Measurements from ENCODE around the gene SAFB.
"Not testable (repeated sequence)": the region's sequence is repeated elsewhere in the genome, so short reads cannot be mapped to it uniquely, and the experiment has no call there.

SAFB gene

GRCh38 chr19:5590865-5591154 lies 32.1 kb upstream of the SAFB start:
- Mint-ChIP-seq H3K36me3 (ENCODE audit: low read depth) (peaks cover 68% of the 10 kb centered on the region), H3K27ac (no peak overlapping the region), H3K4me1 (ENCODE audit: low read depth) (peaks cover 14% of the 10 kb centered on the region), H3K4me3 (no peak overlapping the region), H3K9me3 (no peaks in the 10 kb centered on the region), H3K27me3 (no peaks in the 10 kb centered on the region)

GRCh38 chr19:5591476-5591875 lies 31.4 kb upstream of the SAFB start:
- H3K4me3 Mint-ChIP-seq: no peak overlapping the region
- H3K9me3 Mint-ChIP-seq: no peaks in the 10 kb centered on the region
- no peaks in the 10 kb centered on the region for H3K27me3 Mint-ChIP-seq
- H3K36me3 Mint-ChIP-seq (ENCODE audit: low read depth): peaks cover 70% of the 10 kb centered on the region
- H3K27ac Mint-ChIP-seq: no peak overlapping the region
- peaks cover 8% of the 10 kb centered on the region for H3K4me1 Mint-ChIP-seq (ENCODE audit: low read depth)

GRCh38 chr19:5592531-5593342 lies 30.1 kb upstream of the SAFB start:
- Mint-ChIP-seq H3K36me3 (ENCODE audit: low read depth) (peaks cover 70% of the 10 kb centered on the region), H3K27me3 (no peaks in the 10 kb centered on the region), H3K4me1 (ENCODE audit: low read depth) (peaks cover 2% of the 10 kb centered on the region), H3K27ac (no peak overlapping the region), H3K4me3 (no peak overlapping the region), H3K9me3 (no peaks in the 10 kb centered on the region)

- H3K36me3 Mint-ChIP-seq (ENCODE audit: low read depth): peaks cover 67% of the 10 kb centered on the region
- no peaks in the 10 kb centered on the region for H3K9me3 Mint-ChIP-seq
- H3K4me1 Mint-ChIP-seq (ENCODE audit: low read depth): peaks cover 2% of the 10 kb centered on the region
- H3K27ac Mint-ChIP-seq: no peak overlapping the region
- no peak overlapping the region for H3K4me3 Mint-ChIP-seq
- H3K27me3 Mint-ChIP-seq: no peaks in the 10 kb centered on the region
Measured at GRCh38 chr19:5593343-5594255, 29.3 kb upstream of the SAFB start.

- peaks cover 69% of the 10 kb centered on the region for H3K36me3 Mint-ChIP-seq (ENCODE audit: low read depth)
- H3K9me3 Mint-ChIP-seq: no peaks in the 10 kb centered on the region
- H3K27ac Mint-ChIP-seq: peak overlapping the region; percentile 55
- H3K4me3 Mint-ChIP-seq: no peak overlapping the region
- H3K27me3 Mint-ChIP-seq: no peaks in the 10 kb centered on the region
- H3K4me1 Mint-ChIP-seq (ENCODE audit: low read depth): peaks cover 2% of the 10 kb centered on the region
Measured at GRCh38 chr19:5594521-5594950, 28.3 kb upstream of the SAFB start.

- Mint-ChIP-seq H3K4me1 (ENCODE audit: low read depth) (peaks cover 2% of the 10 kb centered on the region), H3K36me3 (ENCODE audit: low read depth) (peaks cover 75% of the 10 kb centered on the region), H3K9me3 (no peaks in the 10 kb centered on the region), H3K27me3 (no peaks in the 10 kb centered on the region), H3K27ac (peak overlapping the region; percentile 58), H3K4me3 (no peak overlapping the region)
Measured at GRCh38 chr19:5595129-5595528, 27.8 kb upstream of the SAFB start.

GRCh38 chr19:5595745-5596144 lies 27.1 kb upstream of the SAFB start:
- no peaks in the 10 kb centered on the region for H3K9me3 Mint-ChIP-seq
- H3K36me3 Mint-ChIP-seq (ENCODE audit: low read depth): peaks cover 77% of the 10 kb centered on the region
- H3K4me1 Mint-ChIP-seq (ENCODE audit: low read depth): peaks cover 2% of the 10 kb centered on the region
- peak overlapping the region; percentile 58 for H3K27ac Mint-ChIP-seq
- H3K27me3 Mint-ChIP-seq: no peaks in the 10 kb centered on the region
- H3K4me3 Mint-ChIP-seq: no peak overlapping the region

- no peaks in the 10 kb centered on the region for H3K9me3 Mint-ChIP-seq
- H3K4me3 Mint-ChIP-seq: no peak overlapping the region
- H3K27me3 Mint-ChIP-seq: no peaks in the 10 kb centered on the region
- H3K36me3 Mint-ChIP-seq (ENCODE audit: low read depth): peaks cover 81% of the 10 kb centered on the region
- no peaks in the 10 kb centered on the region for H3K4me1 Mint-ChIP-seq (ENCODE audit: low read depth)
- no peak overlapping the region for H3K27ac Mint-ChIP-seq
Measured at GRCh38 chr19:5600797-5601196, 22.1 kb upstream of the SAFB start.

GRCh38 chr19:5603626-5604025 lies 19.3 kb upstream of the SAFB start:
- Mint-ChIP-seq H3K36me3 (ENCODE audit: low read depth) (peaks cover 90% of the 10 kb centered on the region), H3K27ac (no peak overlapping the region), H3K27me3 (no peaks in the 10 kb centered on the region), H3K4me3 (no peak overlapping the region), H3K4me1 (ENCODE audit: low read depth) (no peaks in the 10 kb centered on the region), H3K9me3 (no peaks in the 10 kb centered on the region)

- Mint-ChIP-seq H3K4me1 (ENCODE audit: low read depth) (no peaks in the 10 kb centered on the region), H3K9me3 (no peaks in the 10 kb centered on the region), H3K4me3 (no peak overlapping the region), H3K27ac (no peak overlapping the region), H3K36me3 (ENCODE audit: low read depth) (peaks cover 85% of the 10 kb centered on the region), H3K27me3 (no peaks in the 10 kb centered on the region)
Measured at GRCh38 chr19:5605362-5605761, 17.5 kb upstream of the SAFB start.

- no peaks in the 10 kb centered on the region for H3K9me3 Mint-ChIP-seq
- H3K4me1 Mint-ChIP-seq (ENCODE audit: low read depth): no peaks in the 10 kb centered on the region
- no peak overlapping the region for H3K27ac Mint-ChIP-seq
- H3K36me3 Mint-ChIP-seq (ENCODE audit: low read depth): peaks cover 84% of the 10 kb centered on the region
- H3K27me3 Mint-ChIP-seq: no peaks in the 10 kb centered on the region
- H3K4me3 Mint-ChIP-seq: no peak overlapping the region
Measured at GRCh38 chr19:5607318-5608275, 15.3 kb upstream of the SAFB start.

GRCh38 chr19:5608291-5608690 lies 14.6 kb upstream of the SAFB start:
- no peak overlapping the region for H3K4me3 Mint-ChIP-seq
- no peaks in the 10 kb centered on the region for H3K9me3 Mint-ChIP-seq
- H3K27me3 Mint-ChIP-seq: no peaks in the 10 kb centered on the region
- no peaks in the 10 kb centered on the region for H3K4me1 Mint-ChIP-seq (ENCODE audit: low read depth)
- no peak overlapping the region for H3K27ac Mint-ChIP-seq
- peaks cover 86% of the 10 kb centered on the region for H3K36me3 Mint-ChIP-seq (ENCODE audit: low read depth)

- not testable (repeated sequence) for H3K27me3 Mint-ChIP-seq; H3K4me3 Mint-ChIP-seq; H3K4me1 Mint-ChIP-seq (ENCODE audit: low read depth); H3K27ac Mint-ChIP-seq; H3K9me3 Mint-ChIP-seq
- H3K36me3 Mint-ChIP-seq (ENCODE audit: low read depth): peaks cover 86% of the 10 kb centered on the region
Measured at GRCh38 chr19:5608766-5609165, 14.1 kb upstream of the SAFB start.

- no peak overlapping the region for H3K27ac Mint-ChIP-seq
- H3K4me1 Mint-ChIP-seq (ENCODE audit: low read depth): no peaks in the 10 kb centered on the region
- peaks cover 85% of the 10 kb centered on the region for H3K36me3 Mint-ChIP-seq (ENCODE audit: low read depth)
- no peak overlapping the region for H3K4me3 Mint-ChIP-seq
- H3K9me3 Mint-ChIP-seq: no peaks in the 10 kb centered on the region
- no peaks in the 10 kb centered on the region for H3K27me3 Mint-ChIP-seq
Measured at GRCh38 chr19:5609881-5610448, 12.9 kb upstream of the SAFB start.

Data from stimulated activated naive CD8-positive, alpha-beta T cell treated with anti-CD3 and anti-CD28 coated beads, Interleukin-15, Interleukin-2, amounts not matched to agents 100 ng/mL and 50 ng/mL, for 24 hours (primary cell).